RWPE2 (cell line): ENCODE measurements around the gene HDGFL2.

Source experiments
- ATAC-seq: fragments of 200-7000 bp; cut with Tn5 transposase; 3 replicates; pipeline ENCODE4 v1.9.1; 2021; ENCODE audit warnings: low read depth
- DNase-seq: peaks from one replicate; pipeline ENCODE4 v3.0.0-alpha.2; 2020; ENCODE audit warnings: low spot score
- H3K27ac ChIP-seq: fragments of 450-650 bp; 2 replicates; pipeline ENCODE4 v1.5.1; 2017; ENCODE audit warnings: mild to moderate bottlenecking; ENCODE audit not compliant: poor library complexity, severe bottlenecking
- H3K27me3 ChIP-seq: fragments of 250-450 bp; sonication (Bioruptor Pico); 2 replicates; pipeline ENCODE4 v1.5.1; 2021; ENCODE audit warnings: mild to moderate bottlenecking, moderate library complexity; ENCODE audit not compliant: insufficient read depth, poor library complexity, severe bottlenecking
- H3K36me3 ChIP-seq: fragments of 250-450 bp; sonication (Bioruptor Pico); 2 replicates; pipeline ENCODE4 v1.5.1; 2020; ENCODE audit warnings: low read depth, mild to moderate bottlenecking, moderate library complexity
- H3K4me1 ChIP-seq: fragments of 250-450 bp; sonication (Bioruptor Pico); 2 replicates; pipeline ENCODE4 v1.5.1; 2021; ENCODE audit warnings: mild to moderate bottlenecking, moderate library complexity; ENCODE audit not compliant: insufficient read depth, poor library complexity, severe bottlenecking
- H3K4me3 ChIP-seq: fragments of 250-450 bp; sonication (Bioruptor Pico); 2 replicates; pipeline ENCODE4 v1.5.1; 2021; ENCODE audit warnings: mild to moderate bottlenecking, moderate library complexity; ENCODE audit not compliant: severe bottlenecking
- H3K9me3 ChIP-seq: fragments of 250-450 bp; sonication (Bioruptor Pico); 2 replicates; pipeline ENCODE4 v1.5.1; 2021; ENCODE audit warnings: mild to moderate bottlenecking, moderate library complexity; ENCODE audit not compliant: severe bottlenecking
- TF ChIP-seq, protein P1 (sequence below): fragments of 450-650 bp; IDR thresholded peaks from one replicate; pipeline ENCODE4 v1.5.1; 2017; ENCODE audit warnings: mild to moderate bottlenecking, moderate library complexity; ENCODE audit not compliant: poor library complexity, severe bottlenecking

Gene HDGFL2

DNA sequence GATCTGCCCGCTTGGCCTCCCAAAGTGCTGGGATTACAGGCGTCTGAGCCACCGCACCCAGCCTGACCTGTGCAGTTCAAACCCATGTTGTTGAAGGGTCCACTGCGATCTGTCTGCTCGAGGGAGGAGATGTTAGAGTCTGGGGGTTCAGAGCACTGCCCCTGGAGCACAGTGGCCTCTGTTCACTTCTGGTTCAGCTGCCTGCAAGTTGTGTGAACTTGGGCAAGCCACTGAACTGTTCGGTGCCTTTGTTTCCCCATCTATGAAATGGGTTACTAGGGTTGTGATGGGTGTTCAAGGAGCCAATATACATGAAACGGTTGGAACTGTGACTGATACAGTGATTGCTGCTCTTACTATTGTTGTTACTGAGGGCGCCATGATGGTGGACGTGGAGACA lies 61.2 kb downstream of the HDGFL2 start:
- H3K4me1 ChIP-seq: no peaks in the 10 kb centered on the region
- no peak overlapping the region for H3K27ac ChIP-seq
- H3K4me3 ChIP-seq: no peak overlapping the region
- H3K36me3 ChIP-seq: no peaks in the 10 kb centered on the region
- H3K27me3 ChIP-seq: no peaks in the 10 kb centered on the region
- H3K9me3 ChIP-seq: no peaks in the 10 kb centered on the region
- ATAC-seq: no peak
- TF ChIP-seq, protein P1, sequence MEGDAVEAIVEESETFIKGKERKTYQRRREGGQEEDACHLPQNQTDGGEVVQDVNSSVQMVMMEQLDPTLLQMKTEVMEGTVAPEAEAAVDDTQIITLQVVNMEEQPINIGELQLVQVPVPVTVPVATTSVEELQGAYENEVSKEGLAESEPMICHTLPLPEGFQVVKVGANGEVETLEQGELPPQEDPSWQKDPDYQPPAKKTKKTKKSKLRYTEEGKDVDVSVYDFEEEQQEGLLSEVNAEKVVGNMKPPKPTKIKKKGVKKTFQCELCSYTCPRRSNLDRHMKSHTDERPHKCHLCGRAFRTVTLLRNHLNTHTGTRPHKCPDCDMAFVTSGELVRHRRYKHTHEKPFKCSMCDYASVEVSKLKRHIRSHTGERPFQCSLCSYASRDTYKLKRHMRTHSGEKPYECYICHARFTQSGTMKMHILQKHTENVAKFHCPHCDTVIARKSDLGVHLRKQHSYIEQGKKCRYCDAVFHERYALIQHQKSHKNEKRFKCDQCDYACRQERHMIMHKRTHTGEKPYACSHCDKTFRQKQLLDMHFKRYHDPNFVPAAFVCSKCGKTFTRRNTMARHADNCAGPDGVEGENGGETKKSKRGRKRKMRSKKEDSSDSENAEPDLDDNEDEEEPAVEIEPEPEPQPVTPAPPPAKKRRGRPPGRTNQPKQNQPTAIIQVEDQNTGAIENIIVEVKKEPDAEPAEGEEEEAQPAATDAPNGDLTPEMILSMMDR: no peak
- no peak for DNase-seq

DNA sequence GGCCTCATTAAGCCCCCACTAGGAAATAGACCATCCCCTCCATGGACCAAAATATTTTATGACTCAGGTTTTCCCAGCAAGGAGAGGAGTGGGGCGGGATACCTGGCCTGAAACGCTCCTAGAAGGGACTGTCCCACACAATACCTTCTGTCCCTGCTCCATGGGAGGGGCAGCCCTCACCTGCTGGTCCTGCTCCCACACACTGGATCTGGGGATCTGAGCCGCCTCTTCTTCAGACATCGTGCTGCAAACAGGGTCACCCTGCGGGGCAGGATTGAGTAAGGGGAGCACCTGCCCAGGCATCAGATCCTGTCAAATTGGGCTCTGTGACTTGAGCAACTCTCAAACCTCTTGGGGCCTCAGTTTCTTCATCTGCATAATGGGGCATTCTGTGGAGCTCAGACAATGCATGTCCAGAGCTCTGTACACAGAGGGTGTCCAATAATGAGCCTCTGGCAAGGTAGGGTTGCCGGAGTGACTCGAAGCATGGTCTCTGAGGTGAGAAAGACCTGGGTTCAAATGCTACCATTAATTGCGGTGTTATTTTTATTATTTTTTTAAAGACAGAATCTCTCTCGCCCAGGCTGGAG lies 61.8 kb downstream of the HDGFL2 start:
- no peaks in the 10 kb centered on the region for H3K36me3 ChIP-seq
- DNase-seq (no peak), ATAC-seq (no peak)
- no peak overlapping the region for H3K4me3 ChIP-seq
- H3K4me1 ChIP-seq: no peaks in the 10 kb centered on the region
- TF ChIP-seq, protein P1: no peak
- no peaks in the 10 kb centered on the region for H3K9me3 ChIP-seq
- H3K27ac ChIP-seq: no peak overlapping the region
- no peaks in the 10 kb centered on the region for H3K27me3 ChIP-seq

DNA sequence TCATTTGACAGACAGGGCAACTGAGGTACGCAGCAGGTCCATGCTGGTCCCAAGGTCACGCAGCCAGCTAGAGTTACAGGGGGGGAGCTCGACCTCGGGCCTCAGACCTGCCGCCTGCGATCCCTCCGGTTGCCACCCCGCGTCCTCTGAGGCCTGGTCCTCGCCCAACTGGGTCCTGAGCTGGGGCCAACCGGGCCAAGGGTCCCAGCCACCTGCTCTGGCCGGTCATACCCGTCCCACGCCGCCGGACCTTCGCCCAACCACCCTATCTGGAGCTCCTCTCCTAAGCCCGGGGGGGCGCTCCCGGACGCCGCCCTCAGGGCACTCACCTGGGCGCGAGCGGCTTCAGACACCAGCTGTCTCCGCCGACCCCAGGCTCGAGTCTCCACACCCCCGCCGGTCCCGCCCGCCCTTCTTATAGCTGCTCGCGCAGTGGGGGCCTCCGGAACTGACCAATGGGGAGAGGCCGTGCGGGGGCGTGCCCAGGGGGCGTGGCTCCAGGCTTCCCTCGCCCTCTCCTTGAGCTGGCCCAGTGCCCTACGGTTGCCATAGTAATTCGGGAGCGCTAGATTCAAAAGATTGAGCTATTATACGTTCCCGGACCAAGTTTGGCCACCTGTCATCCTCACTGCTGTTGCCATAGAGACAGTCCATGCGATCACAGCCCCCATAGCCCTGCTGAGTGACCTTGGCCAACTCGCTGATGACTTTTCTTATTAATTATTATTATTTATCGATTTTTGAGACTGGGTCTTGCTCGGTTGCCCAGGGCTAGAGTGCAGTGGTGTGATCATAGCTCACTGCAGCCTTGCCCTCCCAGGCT lies 63.0 kb downstream of the HDGFL2 start, which contains the start of gene PLIN5:
TSS of gene PLIN5 (minus strand) at position 389 of the 823 bp plus-strand sequence. CDS start 1,150 bp downstream, outside the sequence.
- H3K4me1 ChIP-seq: no peaks in the 10 kb centered on the region
- no peak within 1 kb of the TSS for H3K27ac ChIP-seq
- H3K27me3 ChIP-seq: no peaks in the 10 kb centered on the region

DNA sequence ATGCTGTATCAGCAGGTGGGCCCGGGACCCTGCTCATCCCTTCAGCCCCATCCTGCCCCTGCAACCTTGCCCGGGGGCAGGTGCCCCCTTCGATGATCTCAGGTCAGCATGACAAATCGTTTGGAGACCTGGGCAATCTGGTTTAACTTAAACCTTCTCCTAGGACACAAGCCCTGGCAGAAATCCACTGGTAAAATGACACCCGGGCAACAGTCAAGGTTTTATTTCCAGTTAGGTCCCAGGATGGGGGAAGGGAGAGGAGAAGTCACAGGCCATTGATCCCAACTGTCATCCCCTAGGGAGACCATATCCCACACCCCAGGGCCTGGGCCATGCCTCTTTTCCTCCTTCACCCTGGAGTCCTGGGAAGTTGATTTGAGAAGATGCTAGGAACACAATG lies 64.7 kb downstream of the HDGFL2 start:
- TF ChIP-seq, protein P1: no peak
- Histone ChIP-seq H3K36me3 (no peaks in the 10 kb centered on the region), H3K27ac (no peak overlapping the region), H3K4me1 (no peaks in the 10 kb centered on the region), H3K9me3 (no peaks in the 10 kb centered on the region), H3K4me3 (no peak overlapping the region), H3K27me3 (no peaks in the 10 kb centered on the region)
- no peak for DNase-seq
- no peak for ATAC-seq

More for the DNA sequence above, 63.0 kb downstream of the HDGFL2 start, which contains the start of gene PLIN5:
- H3K9me3 ChIP-seq: no peaks in the 10 kb centered on the region
- peak; percentile 74 for ATAC-seq
- DNase-seq: no peak
- TF ChIP-seq, protein P1: no peak
- no peaks in the 10 kb centered on the region for H3K36me3 ChIP-seq
- no peak within 1 kb of the TSS for H3K4me3 ChIP-seq
